Gastroesophageal sphincter (tissue), 4 donors: ENCODE data around the gene KRTAP10-2. TPM values are rescaled to one million over a fixed set of nuclear protein-coding genes. Genes with fewer than 3 reads are reported as not detected.

Experiments
- ATAC-seq: fragments of 150-250 bp; one replicate; pipeline ENCODE4 v1.9.1; 2016; ENCODE audit warnings: mild to moderate bottlenecking, moderate library complexity
- H3K27ac ChIP-seq, 4 donors: fragments of 200-600 bp; sonication (generic) in 3 of 4; 1 replicate in 3 of 4; 2 replicates in 1 of 4; pipeline ENCODE4 v1.5.1; 2016 to 2019
- H3K27me3 ChIP-seq: fragments of 200-600 bp; sonication (generic); one replicate; pipeline ENCODE4 v1.5.1; 2019
- H3K36me3 ChIP-seq, 2 donors: fragments of 200-600 bp; sonication (generic); one replicate each; pipeline ENCODE4 v1.5.1; 2019; ENCODE audit warnings: control low read depth in 1 of 2
- H3K4me1 ChIP-seq, 3 donors: fragments of 200-600 bp; sonication (generic); 1 replicate in 2 of 3; 2 replicates in 1 of 3; pipeline ENCODE4 v1.5.1; 2016 to 2019; ENCODE audit warnings: control low read depth in 2 of 3
- H3K4me3 ChIP-seq, 2 donors: fragments of 200-600 bp; sonication (generic); one replicate each; pipeline ENCODE4 v1.5.1; 2019; ENCODE audit warnings: mild to moderate bottlenecking in 1 of 2, moderate library complexity in 1 of 2
- H3K9me3 ChIP-seq, 3 donors: fragments of 200-600 bp; sonication (generic); one replicate each; pipeline ENCODE4 v1.5.1; 2017 to 2019; ENCODE audit warnings: control low read depth in 2 of 3
- CTCF ChIP-seq, 4 experiments: fragments of 200-600 bp in 2 of 4; fragments of 450-650 bp in 2 of 4; sonication (generic) in 1 of 4; IDR thresholded peaks; one replicate each; pipeline ENCODE4 v1.5.1; 2017 to 2019; ENCODE audit warnings: antibody characterized with exemption in 4 of 4, mild to moderate bottlenecking in 2 of 4, moderate library complexity in 2 of 4
- EP300 ChIP-seq: sonication (generic); formaldehyde crosslinking; IDR thresholded peaks from one replicate; pipeline ENCODE4 v1.6.1; 2017; ENCODE audit warnings: antibody characterized with exemption, mild to moderate bottlenecking
- POLR2A ChIP-seq, 2 donors: fragments of 450-650 bp; IDR thresholded peaks; one replicate each; pipeline ENCODE4 v1.6.1; 2017; ENCODE audit warnings: antibody characterized with exemption in 2 of 2, mild to moderate bottlenecking in 2 of 2, moderate library complexity in 1 of 2
- POLR2AphosphoS5 ChIP-seq: sonication (generic); formaldehyde crosslinking; IDR thresholded peaks from one replicate; pipeline ENCODE4 v1.6.1; 2017; ENCODE audit warnings: antibody characterized with exemption
- WGBS, 2 donors: methylation state at CpG; one replicate each; pipeline ENCODE4 v1.1.5; 2018; ENCODE audit warnings: low coverage in 1 of 2; 5-methylcytosine and 5-hydroxymethylcytosine counted together
- total RNA-seq, 4 donors: library from RNA; depleted of rRNA; stranded (reverse); fragments of >200 nt; gene quantifications; one replicate each; pipeline ENCODE4 v1.1.0, GENCODE V29; 2016

KRTAP10-2 gene
- total RNA-seq, 4 donors from 2014 or later: not detected

DNA sequence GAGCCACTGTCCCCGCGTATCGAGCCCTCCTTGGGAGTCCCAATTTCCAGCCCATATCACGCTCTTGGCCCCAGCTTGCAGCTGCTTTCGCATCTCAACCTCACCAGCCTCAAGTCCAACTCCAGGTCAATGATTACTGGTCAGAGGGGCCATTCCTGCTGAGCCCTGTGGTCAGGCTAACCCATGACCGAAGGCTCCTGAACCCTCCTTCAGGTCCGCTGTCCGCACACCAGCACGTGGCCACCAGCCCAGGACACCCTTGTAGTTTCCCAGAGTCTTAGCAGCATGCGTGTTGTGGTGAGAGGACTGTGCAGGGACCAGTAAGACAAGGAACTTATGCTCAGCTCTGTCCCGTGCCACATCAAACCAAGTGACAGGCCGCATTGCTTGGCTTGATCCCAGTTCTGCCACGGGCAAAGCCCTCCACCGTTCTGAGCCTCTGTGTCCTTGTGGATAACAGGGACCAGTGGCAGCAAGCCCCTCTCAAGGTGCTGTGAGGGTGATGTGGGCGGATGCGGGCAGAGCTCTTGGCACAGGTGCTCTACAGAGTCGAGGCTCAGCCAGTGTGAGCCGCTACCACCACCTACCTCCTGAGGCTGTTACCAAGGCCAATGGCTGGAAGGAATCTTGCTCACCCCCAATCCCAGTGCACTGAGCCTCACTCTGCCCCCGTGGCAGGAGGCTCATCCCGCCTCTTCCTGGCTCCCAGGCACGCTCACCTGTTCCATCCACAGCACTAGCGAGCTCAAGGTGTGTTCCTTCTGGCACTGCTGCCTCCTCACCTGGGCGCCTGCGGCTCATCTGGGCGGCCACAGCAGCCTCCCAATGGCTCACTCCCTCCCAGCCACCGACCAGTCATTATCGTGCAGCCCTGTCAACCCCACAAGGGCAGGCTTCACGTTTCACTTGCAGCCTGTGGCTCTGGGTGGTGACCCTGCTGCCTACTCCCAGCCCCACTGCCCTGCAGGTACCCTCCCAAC lies 31.7 kb downstream of the KRTAP10-2 start:
- no peaks in the 10 kb centered on the region for H3K36me3 ChIP-seq
- ATAC-seq: no peak
- H3K27me3 ChIP-seq: peaks cover 26% of the 10 kb centered on the region
- H3K27ac ChIP-seq: no peak overlapping the region
- TF ChIP-seq POLR2AphosphoS5 (no peak), EP300 (no peak), CTCF (IDR thresholded peaks at IDR 0.05) (no peak), POLR2A (IDR thresholded peaks at IDR 0.05) (no peak)
- H3K4me1 ChIP-seq: no peaks in the 10 kb centered on the region
- 72 to 95% methylated on average over 5 to 10 of the region's 28 CpGs for whole genome bisulfite sequencing, 2 donors
- no peaks in the 10 kb centered on the region for H3K9me3 ChIP-seq
- H3K4me3 ChIP-seq: no peak overlapping the region

DNA sequence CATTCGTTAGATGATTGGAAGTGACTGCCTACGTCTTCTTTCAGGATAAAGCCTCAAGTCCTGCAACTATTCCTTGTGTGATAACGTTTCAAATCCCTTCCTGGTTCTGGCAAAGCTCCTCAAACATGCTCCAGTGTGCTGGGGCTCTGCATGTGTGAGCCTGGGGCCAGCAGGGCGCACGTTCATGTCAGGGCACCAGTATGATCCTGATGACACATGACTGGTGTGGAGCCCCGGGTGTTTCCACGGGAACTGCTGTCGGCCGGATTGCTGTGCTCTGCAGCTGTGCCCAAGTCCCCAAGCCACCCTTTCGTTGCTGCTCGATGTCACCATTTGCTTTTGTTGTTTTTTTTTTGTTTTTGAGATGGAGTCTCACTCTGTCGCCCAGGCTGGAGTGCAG lies 32.6 kb downstream of the KRTAP10-2 start:
- Histone ChIP-seq H3K27me3 (peaks cover 26% of the 10 kb centered on the region), H3K36me3 (no peaks in the 10 kb centered on the region), H3K4me3 (no peak overlapping the region), H3K27ac (no peak overlapping the region), H3K9me3 (no peaks in the 10 kb centered on the region), H3K4me1 (no peaks in the 10 kb centered on the region)
- no peak for ATAC-seq
- 63 to 86% methylated on average over 9 to 10 of the region's 12 CpGs for WGBS, 2 donors
- no peak for TF ChIP-seq EP300
- no peak for TF ChIP-seq POLR2AphosphoS5
- TF ChIP-seq CTCF (IDR thresholded peaks at IDR 0.05): no peak
- TF ChIP-seq POLR2A (IDR thresholded peaks at IDR 0.05): no peak

DNA sequence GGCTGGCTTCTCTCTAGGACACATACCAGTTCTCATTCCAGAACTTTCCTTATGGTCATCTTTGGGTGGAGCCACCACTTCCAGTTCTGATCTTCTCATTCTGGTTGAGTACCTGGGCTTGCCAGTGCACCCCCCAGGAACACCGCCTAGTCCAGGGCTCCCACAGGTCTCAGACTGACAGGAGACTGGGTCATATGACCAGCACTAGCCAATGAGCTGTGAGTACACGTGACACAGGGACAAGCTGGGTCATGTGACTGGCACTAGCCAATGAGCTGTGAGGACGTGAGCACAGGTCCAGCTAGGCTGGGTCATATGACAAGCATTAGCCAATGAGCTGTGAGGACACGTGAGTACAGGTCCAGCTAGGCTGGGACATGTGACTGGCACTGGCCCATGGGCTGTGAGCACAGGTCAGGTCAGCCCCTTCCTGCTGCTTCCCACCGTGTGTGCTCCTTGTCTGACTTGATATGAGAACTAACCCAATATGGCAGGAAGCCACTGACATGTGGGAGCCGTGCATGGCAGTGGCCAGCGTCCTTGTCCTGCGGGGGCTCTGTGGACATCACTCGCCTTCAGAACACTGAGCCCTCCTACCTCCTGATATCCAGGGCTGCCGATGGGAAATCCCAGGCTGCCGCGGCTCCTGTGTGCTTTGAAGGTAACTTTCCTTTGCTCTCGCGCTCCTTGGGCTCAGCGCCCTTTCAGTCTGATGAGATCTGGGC lies 34.0 kb downstream of the KRTAP10-2 start:
- no peak for ATAC-seq
- WGBS, 2 donors: 76 to 98% methylated on average over 4 to 6 of the region's 15 CpGs
- TF ChIP-seq EP300: no peak
- TF ChIP-seq POLR2A (IDR thresholded peaks at IDR 0.05): no peak
- TF ChIP-seq CTCF (IDR thresholded peaks at IDR 0.05): no peak
- TF ChIP-seq POLR2AphosphoS5: no peak
- Histone ChIP-seq H3K9me3 (no peaks in the 10 kb centered on the region), H3K27me3 (peaks cover 24% of the 10 kb centered on the region), H3K36me3 (no peaks in the 10 kb centered on the region), H3K27ac (no peak overlapping the region), H3K4me1 (no peaks in the 10 kb centered on the region), H3K4me3 (no peak overlapping the region)

DNA sequence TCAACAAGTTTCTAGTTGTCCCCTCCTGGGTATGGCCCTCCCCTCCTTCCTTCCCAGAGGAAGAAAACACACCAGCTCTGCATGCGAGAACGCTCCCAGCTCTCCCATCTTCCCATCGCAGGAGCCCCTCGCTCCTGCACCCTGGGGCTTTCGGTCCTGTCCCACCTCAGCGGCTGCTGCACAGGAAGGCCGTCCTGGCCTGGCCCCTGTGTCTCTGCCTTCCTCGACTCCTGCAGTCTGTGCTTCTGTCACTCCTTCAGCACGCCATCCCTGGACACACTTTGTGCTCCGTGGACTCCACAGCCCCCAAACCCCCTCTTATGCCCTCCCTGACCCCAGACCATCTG lies 34.5 kb downstream of the KRTAP10-2 start:
- ATAC-seq: no peak
- H3K36me3 ChIP-seq: no peaks in the 10 kb centered on the region
- no peaks in the 10 kb centered on the region for H3K4me1 ChIP-seq
- no peak overlapping the region for H3K27ac ChIP-seq
- no peaks in the 10 kb centered on the region for H3K9me3 ChIP-seq
- peaks cover 24% of the 10 kb centered on the region for H3K27me3 ChIP-seq
- WGBS, 2 donors: 73 to 85% methylated on average over 7 to 10 of the region's 10 CpGs
- TF ChIP-seq EP300: no peak
- no peak for TF ChIP-seq CTCF (IDR thresholded peaks at IDR 0.05)
- TF ChIP-seq POLR2AphosphoS5: no peak
- TF ChIP-seq POLR2A (IDR thresholded peaks at IDR 0.05): no peak
- H3K4me3 ChIP-seq: no peak overlapping the region
